HCT116 (cell line): ENCODE measurements around the gene OR52A1.

Experiments
- CBX3 ChIP-seq: IDR thresholded peaks from 2 replicates; pipeline ENCODE4 v1.6.1; 2012; ENCODE audit warnings: low read depth
- CTCF ChIP-seq, 3 experiments: fragments of 200-600 bp in 1 of 3; sonication (generic) in 1 of 3; IDR thresholded peaks in 2 of 3; conservative IDR thresholded peaks in 1 of 3; 2 replicates each; pipeline ENCODE4 v1.5.1; 2012 to 2017; ENCODE audit warnings: low read depth in 2 of 3, low read length in 2 of 3, antibody characterized with exemption in 1 of 3, borderline replicate concordance in 1 of 3, control low read depth in 1 of 3, mild to moderate bottlenecking in 1 of 3, mixed read lengths in 1 of 3, mixed run types in 1 of 3, moderate library complexity in 1 of 3; ENCODE audit not compliant: insufficient read depth in 1 of 3
- EZH2 ChIP-seq: fragments of 200-600 bp; sonication (generic); IDR thresholded peaks from 2 replicates; pipeline ENCODE4 v1.6.1; 2017; ENCODE audit warnings: antibody characterized with exemption, mixed run types
- POLR2A ChIP-seq: IDR thresholded peaks from 2 replicates; pipeline ENCODE4 v1.7.0; 2011; ENCODE audit warnings: borderline replicate concordance; ENCODE audit not compliant: insufficient read depth, insufficient read length; ENCODE audit errors: extremely low read depth
- ZNF274 ChIP-seq: fragments of 200-500 bp; sonication (Bioruptor generic); IDR thresholded peaks from 2 replicates; pipeline ENCODE4 v1.6.1; 2014; ENCODE audit warnings: mild to moderate bottlenecking, low read depth, low read length, inconsistent platforms
- TF ChIP-seq, protein P1 (sequence below): IDR thresholded peaks from 2 replicates; pipeline ENCODE4 v1.6.1; 2012; ENCODE audit warnings: low read depth

GRCh38 chr11:5131584-5132335 is 22.8 kb downstream of the OR52A1 start:
- no peak for TF ChIP-seq CTCF (IDR thresholded peaks at IDR 0.05 in 2 of 3, conservative IDR thresholded peaks at IDR 0.05 in 1 of 3; ENCODE audit: borderline replicate concordance in 1 of 3, insufficient read depth in 1 of 3, low read depth in 2 of 3, low read length in 2 of 3)
- no peak for TF ChIP-seq CBX3
- TF ChIP-seq ZNF274 = no peak
- TF ChIP-seq POLR2A = no peak
- TF ChIP-seq EZH2 = no peak
- TF ChIP-seq, protein P1, sequence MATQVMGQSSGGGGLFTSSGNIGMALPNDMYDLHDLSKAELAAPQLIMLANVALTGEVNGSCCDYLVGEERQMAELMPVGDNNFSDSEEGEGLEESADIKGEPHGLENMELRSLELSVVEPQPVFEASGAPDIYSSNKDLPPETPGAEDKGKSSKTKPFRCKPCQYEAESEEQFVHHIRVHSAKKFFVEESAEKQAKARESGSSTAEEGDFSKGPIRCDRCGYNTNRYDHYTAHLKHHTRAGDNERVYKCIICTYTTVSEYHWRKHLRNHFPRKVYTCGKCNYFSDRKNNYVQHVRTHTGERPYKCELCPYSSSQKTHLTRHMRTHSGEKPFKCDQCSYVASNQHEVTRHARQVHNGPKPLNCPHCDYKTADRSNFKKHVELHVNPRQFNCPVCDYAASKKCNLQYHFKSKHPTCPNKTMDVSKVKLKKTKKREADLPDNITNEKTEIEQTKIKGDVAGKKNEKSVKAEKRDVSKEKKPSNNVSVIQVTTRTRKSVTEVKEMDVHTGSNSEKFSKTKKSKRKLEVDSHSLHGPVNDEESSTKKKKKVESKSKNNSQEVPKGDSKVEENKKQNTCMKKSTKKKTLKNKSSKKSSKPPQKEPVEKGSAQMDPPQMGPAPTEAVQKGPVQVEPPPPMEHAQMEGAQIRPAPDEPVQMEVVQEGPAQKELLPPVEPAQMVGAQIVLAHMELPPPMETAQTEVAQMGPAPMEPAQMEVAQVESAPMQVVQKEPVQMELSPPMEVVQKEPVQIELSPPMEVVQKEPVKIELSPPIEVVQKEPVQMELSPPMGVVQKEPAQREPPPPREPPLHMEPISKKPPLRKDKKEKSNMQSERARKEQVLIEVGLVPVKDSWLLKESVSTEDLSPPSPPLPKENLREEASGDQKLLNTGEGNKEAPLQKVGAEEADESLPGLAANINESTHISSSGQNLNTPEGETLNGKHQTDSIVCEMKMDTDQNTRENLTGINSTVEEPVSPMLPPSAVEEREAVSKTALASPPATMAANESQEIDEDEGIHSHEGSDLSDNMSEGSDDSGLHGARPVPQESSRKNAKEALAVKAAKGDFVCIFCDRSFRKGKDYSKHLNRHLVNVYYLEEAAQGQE = no peak
